Activated CD8-positive, alpha-beta T cell treated with anti-CD3 and anti-CD28 coated beads, Interleukin-2, amount 10 ng/mL, durations not matched to agents 7 days and 5 days (primary cell): ENCODE results near the gene OXA1L. TPM values are rescaled to one million over a fixed set of nuclear protein-coding genes. Genes with fewer than 3 reads are reported as not detected.
"Not testable (repeated sequence)": the region's sequence is repeated elsewhere in the genome, so short reads cannot be mapped to it uniquely, and the experiment has no call there.

Experiments
- ATAC-seq: fragments of 150-1000 bp; cut with Tn5 transposase; one replicate; pipeline ENCODE4 v1.10.0; 2021; ENCODE audit warnings: moderate library complexity
- CTCF ChIA-PET: fragments of 350-600 bp; sonication (Branson Sonifier 250); formaldehyde crosslinking; loops from one replicate; lab custom pipeline; 2021; ENCODE audit warnings: antibody characterized with exemption; lab: Charles Lee
- POLR2A ChIA-PET: fragments of 350-600 bp; sonication (Branson Sonifier 250); formaldehyde crosslinking; loops from one replicate; lab custom pipeline; 2021; ENCODE audit warnings: antibody characterized with exemption; lab: Charles Lee
- DNase-seq: peaks from one replicate; pipeline ENCODE4 v3.0.0-alpha.2; 2020
- H3K27ac Mint-ChIP-seq: one replicate; pipeline ENCODE4 v1.8.0; 2021; ENCODE audit warnings: mild to moderate bottlenecking, mixed read lengths
- H3K27me3 Mint-ChIP-seq: one replicate; pipeline ENCODE4 v1.8.0; 2021; ENCODE audit warnings: low read depth, mixed read lengths
- H3K36me3 Mint-ChIP-seq: one replicate; pipeline ENCODE4 v1.8.0; 2021; ENCODE audit warnings: low read depth, mixed read lengths
- H3K4me1 Mint-ChIP-seq: one replicate; pipeline ENCODE4 v1.8.0; 2021; ENCODE audit warnings: low read depth, mixed read lengths
- H3K4me3 Mint-ChIP-seq: one replicate; pipeline ENCODE4 v1.8.0; 2021; ENCODE audit warnings: mild to moderate bottlenecking, mixed read lengths
- H3K9me3 Mint-ChIP-seq: one replicate; pipeline ENCODE4 v1.8.0; 2022; ENCODE audit warnings: mixed read lengths; ENCODE audit not compliant: insufficient read depth
- total RNA-seq, 2 experiments: library from RNA; stranded (reverse); gene quantifications; one replicate each; pipeline ENCODE4 v1.2.3, GENCODE V29; 2021

The OXA1L gene
- 100 to 1,000 TPM; 104 to 107 TPM for total RNA-seq

- Mint-ChIP-seq H3K4me1 (peaks cover 33% of the 10 kb centered on the region), H3K4me3 (peak within 1 kb of the TSS; percentile 93), H3K9me3 (peaks cover 6% of the 10 kb centered on the region), H3K36me3 (peaks cover 57% of the 10 kb centered on the region), H3K27ac (peak within 1 kb of the TSS; percentile 97), H3K27me3 (no peaks in the 10 kb centered on the region)
- CTCF ChIA-PET = interaction anchor here (0.8 to 3.0 kb wide), 15 partner anchors 17 to 613 kb away, joined by 3 to 28 read pairs (median 4); partner anchors contain the start of gene DAD1
- ATAC-seq = peak; percentile 94
- POLR2A ChIA-PET = interaction anchor here (0.7 to 2.2 kb wide), 26 partner anchors 8 to 554 kb away, joined by 3 to 13 read pairs (median 3); partner anchors contain the start of genes ABHD4, DAD1, LRP10 and PABPN1
- peak; percentile 98 for DNase-seq
Measured at GRCh38 chr14:22766457-22767322, at the start of gene OXA1L. OXA1L (plus strand) TSS chr14:22766688; CDS start chr14:22766702, 14 bp downstream.

- Mint-ChIP-seq H3K27me3 (peaks cover 16% of the 10 kb centered on the region), H3K4me1 (peaks cover 10% of the 10 kb centered on the region), H3K36me3 (no peaks in the 10 kb centered on the region), H3K27ac (no peak overlapping the region), H3K4me3 (no peak overlapping the region), H3K9me3 (no peaks in the 10 kb centered on the region)
- POLR2A ChIA-PET = no interaction called here
- CTCF ChIA-PET = no interaction called here
- ATAC-seq (no peak), DNase-seq (no peak)
Measured at GRCh38 chr14:22718091-22718490, 48.4 kb upstream of the OXA1L start.

- Mint-ChIP-seq H3K9me3 (no peaks in the 10 kb centered on the region), H3K4me1 (peaks cover 3% of the 10 kb centered on the region), H3K4me3 (no peak overlapping the region), H3K27me3 (peaks cover 16% of the 10 kb centered on the region), H3K27ac (no peak overlapping the region), H3K36me3 (no peaks in the 10 kb centered on the region)
- no peak for ATAC-seq
- ChIA-PET CTCF (no interaction called here), POLR2A (no interaction called here)
- DNase-seq = no peak
Measured at GRCh38 chr14:22721213-22721612, 45.3 kb upstream of the OXA1L start.

GRCh38 chr14:22723815-22724214 is 42.7 kb upstream of the OXA1L start:
- H3K36me3 Mint-ChIP-seq = no peaks in the 10 kb centered on the region
- no peaks in the 10 kb centered on the region for H3K9me3 Mint-ChIP-seq
- ChIA-PET POLR2A (no interaction called here), CTCF (no interaction called here)
- peaks cover 6% of the 10 kb centered on the region for H3K27me3 Mint-ChIP-seq
- H3K4me1 Mint-ChIP-seq = no peaks in the 10 kb centered on the region
- H3K27ac Mint-ChIP-seq = no peak overlapping the region
- ATAC-seq = no peak
- H3K4me3 Mint-ChIP-seq = no peak overlapping the region
- no peak for DNase-seq

- H3K4me1 Mint-ChIP-seq, H3K27me3 Mint-ChIP-seq, H3K36me3 Mint-ChIP-seq, POLR2A ChIA-PET, DNase-seq, H3K9me3 Mint-ChIP-seq, CTCF ChIA-PET, H3K27ac Mint-ChIP-seq, H3K4me3 Mint-ChIP-seq, ATAC-seq: not testable (repeated sequence)
Measured at GRCh38 chr14:22724847-22725246, 41.6 kb upstream of the OXA1L start.

- H3K4me3 Mint-ChIP-seq, DNase-seq, POLR2A ChIA-PET, H3K27ac Mint-ChIP-seq, H3K27me3 Mint-ChIP-seq, H3K4me1 Mint-ChIP-seq, H3K9me3 Mint-ChIP-seq, ATAC-seq, H3K36me3 Mint-ChIP-seq, CTCF ChIA-PET: not testable (repeated sequence)
Measured at GRCh38 chr14:22725374-22725773, 41.1 kb upstream of the OXA1L start.

- CTCF ChIA-PET = no interaction called here
- DNase-seq (no peak), ATAC-seq (no peak)
- Mint-ChIP-seq H3K36me3 (no peaks in the 10 kb centered on the region), H3K27me3 (peaks cover 3% of the 10 kb centered on the region), H3K27ac (no peak overlapping the region), H3K9me3 (no peaks in the 10 kb centered on the region), H3K4me3 (no peak overlapping the region), H3K4me1 (no peaks in the 10 kb centered on the region)
- POLR2A ChIA-PET = interaction anchor here (0.7 kb wide), 1 partner anchor 40 kb away, joined by 3 read pairs; no protein-coding TSS in a partner anchor
Measured at GRCh38 chr14:22726012-22726411, 40.5 kb upstream of the OXA1L start.

GRCh38 chr14:22732062-22732461 is 34.4 kb upstream of the OXA1L start:
- H3K36me3 Mint-ChIP-seq, POLR2A ChIA-PET, H3K27ac Mint-ChIP-seq, H3K9me3 Mint-ChIP-seq, DNase-seq, H3K4me3 Mint-ChIP-seq, ATAC-seq, H3K4me1 Mint-ChIP-seq, H3K27me3 Mint-ChIP-seq: not testable (repeated sequence)
- CTCF ChIA-PET = interaction anchor here (1.1 kb wide), 1 partner anchor 162 kb away, joined by 4 read pairs; no protein-coding TSS in a partner anchor

GRCh38 chr14:22733829-22734228 is 32.7 kb upstream of the OXA1L start:
- H3K27me3 Mint-ChIP-seq = peaks cover 5% of the 10 kb centered on the region
- no peaks in the 10 kb centered on the region for H3K9me3 Mint-ChIP-seq
- H3K4me1 Mint-ChIP-seq = peaks cover 10% of the 10 kb centered on the region
- ATAC-seq = no peak
- H3K36me3 Mint-ChIP-seq = peaks cover 3% of the 10 kb centered on the region
- CTCF ChIA-PET = no interaction called here
- DNase-seq = no peak
- H3K27ac Mint-ChIP-seq = no peak overlapping the region
- POLR2A ChIA-PET = no interaction called here
- H3K4me3 Mint-ChIP-seq = no peak overlapping the region

- DNase-seq (no peak), ATAC-seq (no peak)
- no peaks in the 10 kb centered on the region for H3K9me3 Mint-ChIP-seq
- CTCF ChIA-PET = no interaction called here
- H3K27ac Mint-ChIP-seq = no peak overlapping the region
- H3K4me3 Mint-ChIP-seq = no peak overlapping the region
- peaks cover 5% of the 10 kb centered on the region for H3K27me3 Mint-ChIP-seq
- POLR2A ChIA-PET = interaction anchor here (0.6 kb wide), 1 partner anchor 29 kb away, joined by 3 read pairs; no protein-coding TSS in a partner anchor
- H3K4me1 Mint-ChIP-seq = peaks cover 21% of the 10 kb centered on the region
- peaks cover 3% of the 10 kb centered on the region for H3K36me3 Mint-ChIP-seq
Measured at GRCh38 chr14:22735096-22735495, 31.4 kb upstream of the OXA1L start.

GRCh38 chr14:22736384-22736783 is 30.1 kb upstream of the OXA1L start:
- H3K27ac Mint-ChIP-seq, CTCF ChIA-PET: not testable (repeated sequence)

GRCh38 chr14:22737052-22737451 is 29.4 kb upstream of the OXA1L start:
- POLR2A ChIA-PET = no interaction called here
- DNase-seq (peak; percentile 40), ATAC-seq (peak; percentile 84)
- CTCF ChIA-PET = no interaction called here
- Mint-ChIP-seq H3K27ac (peak overlapping the region; percentile 89), H3K9me3 (no peaks in the 10 kb centered on the region), H3K4me1 (peaks cover 21% of the 10 kb centered on the region), H3K27me3 (peaks cover 5% of the 10 kb centered on the region), H3K36me3 (peaks cover 3% of the 10 kb centered on the region), H3K4me3 (no peak overlapping the region)

More at GRCh38 chr14:22736384-22736783, 30.1 kb upstream of the OXA1L start:
- POLR2A ChIA-PET, H3K27me3 Mint-ChIP-seq, H3K9me3 Mint-ChIP-seq, DNase-seq, H3K36me3 Mint-ChIP-seq, ATAC-seq, H3K4me3 Mint-ChIP-seq: not testable (repeated sequence)
- H3K4me1 Mint-ChIP-seq = peaks cover 21% of the 10 kb centered on the region
